ENCODE results near the gene ZNF335.
"Not testable (repeated sequence)": the region's sequence is repeated elsewhere in the genome, so short reads cannot be mapped to it uniquely, and the experiment has no call there.

Gene ZNF335

GRCh38 chr20:46001498-46001897 is 29.5 kb upstream of the ZNF335 start:
- in situ Hi-C loops (cut with MboI; ENCODE audit: low sequenced_read_pairs), result no loop called here

- in situ Hi-C loops (cut with MboI; ENCODE audit: low sequenced_read_pairs), result no loop called here
Measured at GRCh38 chr20:46000262-46000996, 28.4 kb upstream of the ZNF335 start.

GRCh38 chr20:45999557-46000261 is 27.7 kb upstream of the ZNF335 start:
- in situ Hi-C loops (cut with MboI; ENCODE audit: low sequenced_read_pairs), result no loop called here

- in situ Hi-C loops (cut with MboI; ENCODE audit: low sequenced_read_pairs), result no loop called here
Measured at GRCh38 chr20:45998761-45999160, 26.8 kb upstream of the ZNF335 start.

- in situ Hi-C loops (cut with MboI; ENCODE audit: low sequenced_read_pairs), result no loop called here
Measured at GRCh38 chr20:45998337-45998736, 26.3 kb upstream of the ZNF335 start.

- in situ Hi-C loops (cut with MboI; ENCODE audit: low sequenced_read_pairs), result no loop called here
Measured at GRCh38 chr20:45997187-45997586, 25.2 kb upstream of the ZNF335 start.

- in situ Hi-C loops (cut with MboI; ENCODE audit: low sequenced_read_pairs), result not testable (repeated sequence)
Measured at GRCh38 chr20:45995495-45996097, 23.6 kb upstream of the ZNF335 start.

- in situ Hi-C loops (cut with MboI; ENCODE audit: low sequenced_read_pairs), result no loop called here
Measured at GRCh38 chr20:45994761-45995493, 22.9 kb upstream of the ZNF335 start.

- in situ Hi-C loops (cut with MboI; ENCODE audit: low sequenced_read_pairs), result no loop called here
Measured at GRCh38 chr20:45993197-45993951, 21.4 kb upstream of the ZNF335 start.

GRCh38 chr20:45991616-45992015 is 19.6 kb upstream of the ZNF335 start:
- in situ Hi-C loops (cut with MboI; ENCODE audit: low sequenced_read_pairs), result no loop called here

GRCh38 chr20:45988830-45989229 is 16.8 kb upstream of the ZNF335 start:
- in situ Hi-C loops (cut with MboI; ENCODE audit: low sequenced_read_pairs), result not testable (repeated sequence)

- in situ Hi-C loops (cut with MboI; ENCODE audit: low sequenced_read_pairs), result no loop called here
Measured at GRCh38 chr20:45987108-45987780, 15.2 kb upstream of the ZNF335 start.

- in situ Hi-C loops (cut with MboI; ENCODE audit: low sequenced_read_pairs), result no loop called here
Measured at GRCh38 chr20:45985573-45985972, 13.6 kb upstream of the ZNF335 start.

GRCh38 chr20:45983279-45983743 is 11.3 kb upstream of the ZNF335 start:
- in situ Hi-C loops (cut with MboI; ENCODE audit: low sequenced_read_pairs), result loop anchor here (5.0 kb wide), 1 partner anchor 34 kb away; no protein-coding TSS in a partner anchor

GRCh38 chr20:45981261-45981660 is 9.3 kb upstream of the ZNF335 start:
- in situ Hi-C loops (cut with MboI; ENCODE audit: low sequenced_read_pairs), result loop anchor here (5.0 kb wide), 1 partner anchor 36 kb away; no protein-coding TSS in a partner anchor

- in situ Hi-C loops (cut with MboI; ENCODE audit: low sequenced_read_pairs), result no loop called here
Measured at GRCh38 chr20:45976086-45976485, 4.1 kb upstream of the ZNF335 start.

GRCh38 chr20:45975686-45976085 is 3.7 kb upstream of the ZNF335 start:
- in situ Hi-C loops (cut with MboI; ENCODE audit: low sequenced_read_pairs), result no loop called here

- in situ Hi-C loops (cut with MboI; ENCODE audit: low sequenced_read_pairs), result no loop called here
Measured at GRCh38 chr20:45974896-45975565, 3.0 kb upstream of the ZNF335 start.

GRCh38 chr20:45972500-45973183 is 639 bp upstream of the ZNF335 start:
- in situ Hi-C loops (cut with MboI; ENCODE audit: low sequenced_read_pairs), result no loop called here
